ENCODE data around the gene KCND2.

The KCND2 gene

DNA sequence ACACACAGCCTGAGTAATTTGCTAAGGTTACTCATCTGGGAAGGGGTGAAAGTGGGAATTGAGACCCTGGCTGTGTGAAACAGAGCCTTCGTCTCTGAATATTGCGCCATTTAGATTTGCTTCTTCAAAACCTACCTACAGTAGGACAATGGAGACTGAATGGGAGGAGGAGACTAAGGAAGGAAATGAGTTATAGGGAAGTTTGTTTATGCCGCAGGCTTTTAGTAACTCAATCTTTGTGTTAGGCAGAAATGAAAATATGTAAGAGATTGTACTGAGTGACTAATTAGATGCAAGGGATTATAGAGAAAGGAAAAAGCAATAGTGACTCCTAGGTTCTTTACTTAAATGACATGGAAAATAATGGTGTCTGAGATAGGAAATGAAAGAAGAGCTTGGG, 80.2 kb downstream of the KCND2 start:
- no peak overlapping the region for H3K27ac Mint-ChIP-seq
- no peaks in the 10 kb centered on the region for H3K9me3 Mint-ChIP-seq
- H3K27me3 Mint-ChIP-seq (ENCODE audit: low read depth), result no peaks in the 10 kb centered on the region
- H3K36me3 Mint-ChIP-seq (ENCODE audit: low read depth), result no peaks in the 10 kb centered on the region
- no peak overlapping the region for H3K4me3 Mint-ChIP-seq
- TF ChIP-seq, protein P1, sequence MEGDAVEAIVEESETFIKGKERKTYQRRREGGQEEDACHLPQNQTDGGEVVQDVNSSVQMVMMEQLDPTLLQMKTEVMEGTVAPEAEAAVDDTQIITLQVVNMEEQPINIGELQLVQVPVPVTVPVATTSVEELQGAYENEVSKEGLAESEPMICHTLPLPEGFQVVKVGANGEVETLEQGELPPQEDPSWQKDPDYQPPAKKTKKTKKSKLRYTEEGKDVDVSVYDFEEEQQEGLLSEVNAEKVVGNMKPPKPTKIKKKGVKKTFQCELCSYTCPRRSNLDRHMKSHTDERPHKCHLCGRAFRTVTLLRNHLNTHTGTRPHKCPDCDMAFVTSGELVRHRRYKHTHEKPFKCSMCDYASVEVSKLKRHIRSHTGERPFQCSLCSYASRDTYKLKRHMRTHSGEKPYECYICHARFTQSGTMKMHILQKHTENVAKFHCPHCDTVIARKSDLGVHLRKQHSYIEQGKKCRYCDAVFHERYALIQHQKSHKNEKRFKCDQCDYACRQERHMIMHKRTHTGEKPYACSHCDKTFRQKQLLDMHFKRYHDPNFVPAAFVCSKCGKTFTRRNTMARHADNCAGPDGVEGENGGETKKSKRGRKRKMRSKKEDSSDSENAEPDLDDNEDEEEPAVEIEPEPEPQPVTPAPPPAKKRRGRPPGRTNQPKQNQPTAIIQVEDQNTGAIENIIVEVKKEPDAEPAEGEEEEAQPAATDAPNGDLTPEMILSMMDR (IDR thresholded peaks at IDR 0.05; ENCODE audit: unreplicated experiment in 3 of 3), result no peak
- H3K4me1 Mint-ChIP-seq, result no peaks in the 10 kb centered on the region

DNA sequence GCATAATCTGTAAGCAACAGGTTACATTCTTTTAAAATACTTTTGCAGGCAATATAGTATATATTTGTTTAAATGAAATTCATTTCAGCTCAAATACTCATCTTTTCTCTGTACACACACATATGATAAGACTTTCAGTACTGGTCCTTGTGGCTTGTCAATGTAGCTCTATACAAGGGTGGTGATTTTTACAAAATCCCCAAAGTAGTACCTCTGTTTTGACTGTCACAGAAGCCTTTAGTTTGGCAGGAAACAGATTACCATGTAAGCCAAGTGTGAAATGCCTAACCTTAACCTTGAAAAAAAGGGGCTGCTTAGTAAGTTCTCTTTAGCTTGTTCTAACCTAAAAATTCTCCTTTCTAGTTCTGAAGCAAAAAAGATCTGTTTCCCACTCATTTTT, 87.9 kb downstream of the KCND2 start:
- Mint-ChIP-seq H3K36me3 (ENCODE audit: low read depth) (no peaks in the 10 kb centered on the region), H3K27me3 (ENCODE audit: low read depth) (no peaks in the 10 kb centered on the region), H3K4me1 (no peaks in the 10 kb centered on the region), H3K27ac (no peak overlapping the region), H3K9me3 (no peaks in the 10 kb centered on the region), H3K4me3 (no peak overlapping the region)
- TF ChIP-seq, protein P1 (IDR thresholded peaks at IDR 0.05; ENCODE audit: unreplicated experiment in 3 of 3), result no peak

DNA sequence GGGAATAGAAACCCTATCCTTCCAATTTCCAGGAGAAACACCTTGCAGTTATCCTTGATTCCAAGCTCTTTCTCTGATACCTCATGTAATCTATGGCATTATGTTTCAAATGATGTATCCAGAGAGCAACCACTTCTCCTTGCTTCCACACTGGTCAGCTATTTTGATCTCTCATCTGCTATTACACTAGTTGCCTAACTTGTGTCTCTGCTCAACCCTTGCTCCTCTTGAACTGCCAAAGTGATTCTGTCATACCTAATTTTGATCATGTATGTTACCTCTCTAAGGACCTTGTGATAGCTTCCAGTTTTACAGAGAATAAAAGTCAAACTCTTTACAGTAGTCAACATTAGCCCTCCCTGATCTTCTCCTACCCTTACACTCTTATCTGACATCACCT, 90.4 kb downstream of the KCND2 start:
- Mint-ChIP-seq H3K4me3 (no peak overlapping the region), H3K4me1 (no peaks in the 10 kb centered on the region), H3K27me3 (ENCODE audit: low read depth) (no peaks in the 10 kb centered on the region), H3K9me3 (no peaks in the 10 kb centered on the region), H3K27ac (no peak overlapping the region), H3K36me3 (ENCODE audit: low read depth) (no peaks in the 10 kb centered on the region)
- TF ChIP-seq, protein P1 (IDR thresholded peaks at IDR 0.05; ENCODE audit: unreplicated experiment in 3 of 3), result no peak

DNA sequence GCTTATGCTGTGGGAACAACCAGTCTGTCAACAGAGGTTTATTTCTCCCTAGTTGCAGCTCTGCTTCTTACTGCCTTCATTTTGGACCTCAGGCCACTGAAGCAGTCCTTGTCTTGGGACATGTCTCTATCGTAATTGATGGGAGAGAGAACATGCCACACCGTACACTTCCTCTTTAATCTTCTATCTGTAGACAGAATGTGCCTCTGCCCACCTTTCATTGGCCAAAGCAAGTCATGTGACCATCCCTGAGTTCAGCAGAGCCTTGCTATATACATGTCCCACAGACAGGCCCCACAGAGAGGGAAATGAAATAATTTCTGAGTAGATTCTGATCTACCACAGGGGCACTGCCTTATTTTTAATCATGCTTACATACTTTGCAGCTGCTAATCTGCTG, 98.0 kb downstream of the KCND2 start:
- no peaks in the 10 kb centered on the region for H3K4me1 Mint-ChIP-seq
- no peaks in the 10 kb centered on the region for H3K9me3 Mint-ChIP-seq
- H3K4me3 Mint-ChIP-seq, result no peak overlapping the region
- no peaks in the 10 kb centered on the region for H3K27me3 Mint-ChIP-seq (ENCODE audit: low read depth)
- TF ChIP-seq, protein P1 (IDR thresholded peaks at IDR 0.05; ENCODE audit: unreplicated experiment in 3 of 3), result no peak
- no peak overlapping the region for H3K27ac Mint-ChIP-seq
- no peaks in the 10 kb centered on the region for H3K36me3 Mint-ChIP-seq (ENCODE audit: low read depth)

DNA sequence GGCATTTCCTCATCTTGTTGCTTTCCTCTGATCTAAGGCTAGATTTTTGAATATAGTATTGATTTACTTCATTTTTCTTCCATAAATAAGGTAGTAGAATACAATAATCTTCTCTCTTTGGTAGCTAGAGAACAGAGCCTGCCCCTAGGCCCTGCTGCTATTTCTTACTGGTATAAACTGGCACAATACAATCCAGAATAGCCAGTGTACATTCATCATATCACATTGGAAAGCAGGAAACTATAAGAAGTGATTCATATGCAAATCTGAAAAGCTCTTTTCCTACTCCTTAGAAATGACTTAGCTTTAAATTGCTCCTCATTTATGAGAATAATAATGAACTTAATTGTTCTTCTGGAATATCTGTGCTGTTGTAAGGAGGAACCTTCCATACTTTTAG, 100.2 kb downstream of the KCND2 start:
- Mint-ChIP-seq H3K27me3 (ENCODE audit: low read depth) (no peaks in the 10 kb centered on the region), H3K27ac (no peak overlapping the region), H3K4me1 (no peaks in the 10 kb centered on the region), H3K4me3 (no peak overlapping the region), H3K36me3 (ENCODE audit: low read depth) (no peaks in the 10 kb centered on the region), H3K9me3 (no peaks in the 10 kb centered on the region)
- TF ChIP-seq, protein P1 (IDR thresholded peaks at IDR 0.05; ENCODE audit: unreplicated experiment in 3 of 3), result no peak

DNA sequence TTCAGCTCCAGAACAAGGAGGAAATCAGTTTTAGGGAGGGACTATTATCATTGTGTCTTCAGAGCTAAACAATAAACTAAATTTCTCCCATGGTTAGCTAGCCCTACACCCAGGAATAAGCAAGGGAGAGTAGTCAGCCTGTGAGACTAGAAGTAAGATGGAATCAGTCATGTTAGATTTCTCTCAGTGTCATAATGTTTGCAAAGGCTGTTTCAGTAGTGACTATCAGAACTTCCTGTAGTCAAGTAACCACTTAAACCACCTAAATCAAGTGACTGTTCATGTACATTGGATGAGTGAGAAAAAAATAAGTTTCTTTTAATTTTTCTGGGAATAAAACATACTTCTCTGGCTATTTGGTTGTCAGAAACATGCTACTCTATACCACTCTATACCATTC, 121.6 kb downstream of the KCND2 start:
- Mint-ChIP-seq H3K9me3 (peaks cover 2% of the 10 kb centered on the region), H3K36me3 (ENCODE audit: low read depth) (no peaks in the 10 kb centered on the region), H3K27me3 (ENCODE audit: low read depth) (peaks cover 3% of the 10 kb centered on the region), H3K27ac (no peak overlapping the region), H3K4me1 (no peaks in the 10 kb centered on the region), H3K4me3 (no peak overlapping the region)
- TF ChIP-seq, protein P1 (IDR thresholded peaks at IDR 0.05; ENCODE audit: unreplicated experiment in 3 of 3), result no peak

Data from nephron (organoid).